GM20431 (cell line): ENCODE data around the gene PPP4R3B.

Source experiments
- in situ Hi-C: fragments of 300-500 bp; cut with MseI, MboI; formaldehyde crosslinking; loops from one replicate; pipeline ENCODE4 v1.15.0; 2020; ENCODE audit warnings: low sequenced_read_pairs; ENCODE audit not compliant: unreplicated experiment

Gene PPP4R3B

GRCh38 chr2:55617175-55618024 is at the start of gene PPP4R3B:
TSS of gene PPP4R3B (minus strand) at chr2:55617622. CDS start at chr2:55617285, 337 bp downstream.
- in situ Hi-C loops = no loop called here

GRCh38 chr2:55653255-55653654 is 35.8 kb upstream of the PPP4R3B start:
- in situ Hi-C loops = no loop called here

- in situ Hi-C loops = no loop called here
Measured at GRCh38 chr2:55649211-55649610, 31.8 kb upstream of the PPP4R3B start.

- in situ Hi-C loops = no loop called here
Measured at GRCh38 chr2:55636831-55637230, 19.4 kb upstream of the PPP4R3B start.

- in situ Hi-C loops = no loop called here
Measured at GRCh38 chr2:55628931-55629330, 11.5 kb upstream of the PPP4R3B start.

GRCh38 chr2:55627915-55628314 is 10.5 kb upstream of the PPP4R3B start:
- in situ Hi-C loops = no loop called here

GRCh38 chr2:55621802-55622201 is 4.4 kb upstream of the PPP4R3B start:
- in situ Hi-C loops = no loop called here

- in situ Hi-C loops = no loop called here
Measured at GRCh38 chr2:55620123-55620779, 2.8 kb upstream of the PPP4R3B start.

- in situ Hi-C loops = no loop called here
Measured at GRCh38 chr2:55618275-55619055, 1.0 kb upstream of the PPP4R3B start.

GRCh38 chr2:55618025-55618274 is 528 bp upstream of the PPP4R3B start:
- in situ Hi-C loops = no loop called here

GRCh38 chr2:55616551-55617174 is 759 bp downstream of the PPP4R3B start:
- in situ Hi-C loops = no loop called here

GRCh38 chr2:55611997-55612396 is 5.4 kb downstream of the PPP4R3B start:
- in situ Hi-C loops = no loop called here

GRCh38 chr2:55610954-55611743 is 6.3 kb downstream of the PPP4R3B start:
- in situ Hi-C loops = no loop called here

- in situ Hi-C loops = no loop called here
Measured at GRCh38 chr2:55609938-55610578, 7.4 kb downstream of the PPP4R3B start.

GRCh38 chr2:55609193-55609794 is 8.1 kb downstream of the PPP4R3B start:
- in situ Hi-C loops = no loop called here

- in situ Hi-C loops = no loop called here
Measured at GRCh38 chr2:55607717-55608116, 9.7 kb downstream of the PPP4R3B start.

- in situ Hi-C loops = no loop called here
Measured at GRCh38 chr2:55604027-55604565, 13.3 kb downstream of the PPP4R3B start.

GRCh38 chr2:55601849-55602248 is 15.6 kb downstream of the PPP4R3B start:
- in situ Hi-C loops = no loop called here
